Stimulated activated CD8-positive, alpha-beta memory T cell treated with anti-CD3 and anti-CD28 coated beads, Interleukin-4, amount 100 ng/mL, for 48 hours (primary cell): Measurements from ENCODE around the gene CEACAM8.
"Not testable (repeated sequence)": the region's sequence is repeated elsewhere in the genome, so short reads cannot be mapped to it uniquely, and the experiment has no call there.

Experiments
- DNase-seq: peaks from one replicate; pipeline ENCODE4 v3.0.0-alpha.2; 2020

CEACAM8 gene

GRCh38 chr19:42540071-42540553 is 54.6 kb downstream of the CEACAM8 start:
- no peak for DNase-seq

GRCh38 chr19:42538841-42539709 is 55.6 kb downstream of the CEACAM8 start:
- no peak for DNase-seq

DNA sequence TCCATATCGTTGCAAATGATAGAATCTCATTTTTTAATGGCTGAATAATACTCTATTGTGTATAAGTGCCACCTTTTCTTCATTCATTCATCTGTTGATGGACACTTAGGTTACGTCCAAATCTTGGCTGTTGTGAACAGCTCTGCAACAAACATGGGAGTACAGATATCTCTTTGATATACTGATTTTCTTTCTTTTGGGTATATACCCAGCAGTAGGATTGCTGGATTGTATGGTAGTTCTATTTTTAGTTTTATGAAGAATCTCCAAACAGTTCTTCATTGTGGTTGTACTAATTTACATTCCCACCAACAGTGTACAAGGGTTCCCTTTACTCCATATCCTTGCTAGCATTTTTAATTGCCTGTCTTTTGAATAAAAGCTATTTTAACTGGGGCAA is 59.4 kb downstream of the CEACAM8 start:
- not testable (repeated sequence) for DNase-seq

DNA sequence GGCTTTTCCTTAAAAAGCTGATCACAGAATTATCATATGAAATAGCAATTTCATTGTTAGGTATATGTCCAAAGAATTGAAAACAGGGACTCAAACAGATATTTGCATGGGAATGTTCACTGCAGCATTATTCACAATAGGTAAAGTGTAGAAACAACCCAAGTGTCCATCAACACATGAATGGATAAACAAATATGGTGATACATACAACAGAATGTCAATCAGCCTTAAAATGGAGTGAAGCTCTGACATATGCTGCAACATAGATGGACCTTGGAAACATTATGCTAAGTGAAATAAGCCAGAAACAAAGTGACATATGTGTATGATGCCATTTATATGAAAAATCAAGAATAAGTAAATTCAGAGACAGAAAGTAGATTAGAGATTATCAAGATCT is 60.3 kb downstream of the CEACAM8 start:
- no peak for DNase-seq

DNA sequence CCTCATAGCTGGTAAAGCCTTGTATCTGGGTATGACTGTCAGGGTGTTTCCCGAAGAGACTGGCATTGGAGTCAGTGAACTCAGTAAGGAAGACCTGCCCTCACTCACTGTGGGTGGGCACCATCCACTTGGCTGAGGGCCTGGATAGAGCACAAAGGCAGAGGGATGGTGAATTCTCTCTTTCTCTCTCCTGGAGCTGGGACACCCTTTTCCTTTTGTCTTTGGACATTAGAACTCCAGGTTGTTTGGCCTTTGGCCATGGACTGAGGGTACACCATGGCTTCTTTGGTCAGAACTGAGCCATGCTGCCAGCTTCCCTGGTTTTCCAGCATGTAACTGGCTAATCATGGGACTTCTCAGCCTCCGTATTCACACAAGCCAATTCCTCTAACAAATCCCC is 61.8 kb downstream of the CEACAM8 start:
- DNase-seq = no peak

GRCh38 chr19:42531313-42531712 is 63.4 kb downstream of the CEACAM8 start:
- DNase-seq = peak; percentile 24
